Vagina (tissue), 2 donors: ENCODE results near the gene TDRD5. TPM values are rescaled to one million over a fixed set of nuclear protein-coding genes. Genes with fewer than 3 reads are reported as not detected.

Experiments
- DNase-seq, 2 donors: peaks; one replicate each; pipeline ENCODE4 v3.0.0-alpha.2; 2017; ENCODE audit errors: extremely low spot score in 2 of 2
- H3K27ac ChIP-seq: fragments of 200-600 bp; sonication (generic); one replicate; pipeline ENCODE4 v1.5.1; 2019
- H3K27me3 ChIP-seq: fragments of 200-600 bp; sonication (generic); one replicate; pipeline ENCODE4 v1.5.1; 2019
- H3K36me3 ChIP-seq, 2 donors: fragments of 200-600 bp; sonication (generic); one replicate each; pipeline ENCODE4 v1.5.1; 2017 to 2019
- H3K4me1 ChIP-seq: fragments of 200-600 bp; sonication (generic); one replicate; pipeline ENCODE4 v1.5.1; 2019
- H3K4me3 ChIP-seq, 2 donors: fragments of 200-600 bp; sonication (generic); 1 replicate in 1 of 2; 2 replicates in 1 of 2; pipeline ENCODE4 v1.5.1; 2016 to 2019
- H3K9me3 ChIP-seq: fragments of 200-600 bp; sonication (generic); one replicate; pipeline ENCODE4 v1.5.1; 2019
- CTCF ChIP-seq, 3 experiments: fragments of 450-650 bp in 2 of 3; fragments of 200-600 bp in 1 of 3; sonication (generic) in 1 of 3; IDR thresholded peaks; one replicate each; pipeline ENCODE4 v1.5.1; 2017 to 2019; ENCODE audit warnings: antibody characterized with exemption in 3 of 3, mild to moderate bottlenecking in 2 of 3, moderate library complexity in 2 of 3
- POLR2A ChIP-seq, 2 donors: fragments of 450-650 bp; IDR thresholded peaks; one replicate each; pipeline ENCODE4 v1.6.1; 2017; ENCODE audit warnings: antibody characterized with exemption in 2 of 2, mild to moderate bottlenecking in 2 of 2, moderate library complexity in 2 of 2
- POLR2AphosphoS5 ChIP-seq, 2 donors: sonication (generic); formaldehyde crosslinking; IDR thresholded peaks; one replicate each; pipeline ENCODE4 v1.9.0; 2017; ENCODE audit warnings: antibody characterized with exemption in 2 of 2, mild to moderate bottlenecking in 2 of 2, low read depth in 1 of 2; ENCODE audit not compliant: insufficient read depth in 1 of 2
- intact Hi-C: fragments of 100-400 bp; cut with DNase I; formaldehyde crosslinking; loops from one replicate; pipeline ENCODE4 v1.15.1; 2023
- total RNA-seq: library from RNA; depleted of rRNA; stranded (reverse); fragments of >200 nt; gene quantifications from one replicate; pipeline ENCODE4 v1.2.3, GENCODE V29; 2016

Gene TDRD5
- total RNA-seq, 1 donor from 2014 or later = not detected

- no peak overlapping the region for H3K27ac ChIP-seq
- TF ChIP-seq POLR2AphosphoS5 (IDR thresholded peaks at IDR 0.05; ENCODE audit: insufficient read depth in 1 of 2, low read depth in 1 of 2) (no peak), CTCF (IDR thresholded peaks at IDR 0.05) (no peak), POLR2A (IDR thresholded peaks at IDR 0.05) (no peak)
- no peaks in the 10 kb centered on the region for H3K27me3 ChIP-seq
- H3K9me3 ChIP-seq = peaks cover 5% of the 10 kb centered on the region
- intact Hi-C loops = no loop called here
- no peak for DNase-seq
- H3K4me3 ChIP-seq = no peak overlapping the region
- H3K4me1 ChIP-seq = no peaks in the 10 kb centered on the region
- H3K36me3 ChIP-seq = no peaks in the 10 kb centered on the region
Observed at GRCh38 chr1:179714159-179714558, 122.5 kb downstream of the TDRD5 start.

- H3K4me3 ChIP-seq = no peak overlapping the region
- H3K9me3 ChIP-seq = peaks cover 5% of the 10 kb centered on the region
- H3K4me1 ChIP-seq = no peaks in the 10 kb centered on the region
- intact Hi-C loops = no loop called here
- H3K36me3 ChIP-seq = no peaks in the 10 kb centered on the region
- DNase-seq = no peak
- no peaks in the 10 kb centered on the region for H3K27me3 ChIP-seq
- no peak overlapping the region for H3K27ac ChIP-seq
- TF ChIP-seq POLR2AphosphoS5 (IDR thresholded peaks at IDR 0.05; ENCODE audit: insufficient read depth in 1 of 2, low read depth in 1 of 2) (no peak), POLR2A (IDR thresholded peaks at IDR 0.05) (no peak), CTCF (IDR thresholded peaks at IDR 0.05) (no peak)
Observed at GRCh38 chr1:179714623-179715022, 123.0 kb downstream of the TDRD5 start.

- Histone ChIP-seq H3K36me3 (no peaks in the 10 kb centered on the region), H3K9me3 (peaks cover 2% of the 10 kb centered on the region), H3K4me1 (no peaks in the 10 kb centered on the region), H3K4me3 (no peak overlapping the region), H3K27ac (no peak overlapping the region), H3K27me3 (no peaks in the 10 kb centered on the region)
- intact Hi-C loops = no loop called here
- TF ChIP-seq POLR2A (IDR thresholded peaks at IDR 0.05) = no peak
- no peak for TF ChIP-seq POLR2AphosphoS5 (IDR thresholded peaks at IDR 0.05; ENCODE audit: insufficient read depth in 1 of 2, low read depth in 1 of 2)
- no peak for TF ChIP-seq CTCF (IDR thresholded peaks at IDR 0.05)
- no peak for DNase-seq
Observed at GRCh38 chr1:179719272-179719671, 127.6 kb downstream of the TDRD5 start.

GRCh38 chr1:179728271-179728670, 136.6 kb downstream of the TDRD5 start:
- Histone ChIP-seq H3K27me3 (no peaks in the 10 kb centered on the region), H3K27ac (no peak overlapping the region), H3K9me3 (no peaks in the 10 kb centered on the region), H3K36me3 (no peaks in the 10 kb centered on the region), H3K4me1 (no peaks in the 10 kb centered on the region), H3K4me3 (no peak overlapping the region)
- TF ChIP-seq POLR2AphosphoS5 (IDR thresholded peaks at IDR 0.05; ENCODE audit: insufficient read depth in 1 of 2, low read depth in 1 of 2) (no peak), CTCF (IDR thresholded peaks at IDR 0.05) (no peak), POLR2A (IDR thresholded peaks at IDR 0.05) (no peak)
- intact Hi-C loops = no loop called here
- DNase-seq = no peak

- H3K4me3 ChIP-seq = no peak overlapping the region
- H3K36me3 ChIP-seq = no peaks in the 10 kb centered on the region
- no peaks in the 10 kb centered on the region for H3K27me3 ChIP-seq
- DNase-seq = no peak
- H3K4me1 ChIP-seq = no peaks in the 10 kb centered on the region
- no peak overlapping the region for H3K27ac ChIP-seq
- intact Hi-C loops = no loop called here
- H3K9me3 ChIP-seq = no peaks in the 10 kb centered on the region
- TF ChIP-seq POLR2A (IDR thresholded peaks at IDR 0.05) = no peak
- TF ChIP-seq POLR2AphosphoS5 (IDR thresholded peaks at IDR 0.05; ENCODE audit: insufficient read depth in 1 of 2, low read depth in 1 of 2) = no peak
- TF ChIP-seq CTCF (IDR thresholded peaks at IDR 0.05) = no peak
Observed at GRCh38 chr1:179729881-179730280, 138.2 kb downstream of the TDRD5 start.
